HepG2 (cell line): ENCODE measurements around the gene CHN2. TPM values are rescaled to one million over a fixed set of nuclear protein-coding genes. Genes with fewer than 3 reads are reported as not detected.

Experiments
- ARHGAP35 ChIP-seq: sonication (generic); formaldehyde crosslinking; IDR thresholded peaks from 2 replicates; pipeline ENCODE4 v1.9.0; 2022; ENCODE audit warnings: mild to moderate bottlenecking, inconsistent platforms, moderate library complexity, missing genetic modification reagents, borderline replicate concordance
- ATF1 ChIP-seq: IDR thresholded peaks from 2 replicates; pipeline ENCODE4 v1.6.1; 2016; ENCODE audit warnings: mild to moderate bottlenecking, control low read depth
- BCL3 ChIP-seq: sonication (generic); formaldehyde crosslinking; IDR thresholded peaks from 2 replicates; pipeline ENCODE4 v1.5.1; 2020; ENCODE audit warnings: mild to moderate bottlenecking, missing genetic modification reagents, moderate library complexity
- BCL6 ChIP-seq: IDR thresholded peaks from 2 replicates; pipeline ENCODE4 v1.6.1; 2016; ENCODE audit warnings: missing genetic modification reagents, missing compliant biosample characterization
- CBX5 ChIP-seq: sonication (generic); formaldehyde crosslinking; IDR thresholded peaks from 2 replicates; pipeline ENCODE4 v1.4.0; 2020; ENCODE audit warnings: missing genetic modification reagents, borderline replicate concordance
- CENPBD1 ChIP-seq: sonication (generic); formaldehyde crosslinking; IDR thresholded peaks from 2 replicates; pipeline ENCODE4 v1.8.0; 2022; ENCODE audit warnings: missing genetic modification reagents, low read depth, mild to moderate bottlenecking, borderline replicate concordance
- ETV5 ChIP-seq: IDR thresholded peaks from 2 replicates; pipeline ENCODE4 v1.6.1; 2018; ENCODE audit warnings: missing biosample characterization, missing genetic modification reagents, inconsistent platforms, borderline replicate concordance
- HOXA7 ChIP-seq: sonication (generic); formaldehyde crosslinking; IDR thresholded peaks from 2 replicates; pipeline ENCODE4 v1.8.1; 2022; ENCODE audit warnings: mild to moderate bottlenecking, missing genetic modification reagents, moderate library complexity
- JUNB ChIP-seq: sonication (generic); formaldehyde crosslinking; IDR thresholded peaks from 2 replicates; pipeline ENCODE4 v1.8.0; 2022; ENCODE audit warnings: missing genetic modification reagents, mild to moderate bottlenecking, borderline replicate concordance
- KDM1A ChIP-seq: IDR thresholded peaks from 2 replicates; pipeline ENCODE4 v1.6.1; 2016; ENCODE audit warnings: missing compliant biosample characterization
- MAX ChIP-seq: IDR thresholded peaks from 2 replicates; pipeline ENCODE4 v1.6.1; 2012; ENCODE audit warnings: inconsistent platforms
- NCOA2 ChIP-seq: sonication (generic); formaldehyde crosslinking; IDR thresholded peaks from 2 replicates; pipeline ENCODE4 v1.8.0; 2022; ENCODE audit warnings: inconsistent platforms
- NR1H2 ChIP-seq: sonication (generic); formaldehyde crosslinking; IDR thresholded peaks from 2 replicates; pipeline ENCODE4 v1.8.1; 2022; ENCODE audit warnings: low read depth, missing genetic modification reagents, borderline replicate concordance
- RAD21 ChIP-seq: fragments of 450-650 bp; formaldehyde crosslinking; IDR thresholded peaks from 2 replicates; pipeline ENCODE4 v1.5.0; 2020; ENCODE audit warnings: mild to moderate bottlenecking
- RCOR2 ChIP-seq: IDR thresholded peaks from 2 replicates; pipeline ENCODE4 v1.6.1; 2016; ENCODE audit warnings: missing biosample characterization, missing genetic modification reagents
- RELA ChIP-seq: sonication (generic); formaldehyde crosslinking; IDR thresholded peaks from 2 replicates; pipeline ENCODE4 v1.4.0; 2020; ENCODE audit warnings: missing genetic modification reagents
- SMARCE1 ChIP-seq: fragments of 450-650 bp; IDR thresholded peaks from 2 replicates; pipeline ENCODE4 v1.6.1; 2017; ENCODE audit warnings: borderline replicate concordance
- SNAPC2 ChIP-seq: sonication (generic); formaldehyde crosslinking; IDR thresholded peaks from 2 replicates; pipeline ENCODE4 v1.8.1; 2022; ENCODE audit warnings: mild to moderate bottlenecking, missing genetic modification reagents
- TOE1 ChIP-seq: sonication (generic); formaldehyde crosslinking; IDR thresholded peaks from 2 replicates; pipeline ENCODE4 v1.4.0; 2020; ENCODE audit warnings: mild to moderate bottlenecking, missing genetic modification reagents
- U2AF1 ChIP-seq: fragments of 200-400 bp; formaldehyde crosslinking; optimal IDR thresholded peaks from 2 replicates; pipeline ENCODE3; 2017; ENCODE audit warnings: mild to moderate bottlenecking, low read depth, low read length
- ZNF205 ChIP-seq: IDR thresholded peaks from 2 replicates; pipeline ENCODE4 v1.6.1; 2018; ENCODE audit warnings: missing biosample characterization, missing genetic modification reagents
- ZNF263 ChIP-seq: sonication (generic); formaldehyde crosslinking; IDR thresholded peaks from 2 replicates; pipeline ENCODE4 v1.4.0; 2020; ENCODE audit warnings: missing genetic modification reagents
- ZNF530 ChIP-seq: sonication (generic); formaldehyde crosslinking; IDR thresholded peaks from 2 replicates; pipeline ENCODE4 v1.5.0; 2020; ENCODE audit warnings: low read depth, mild to moderate bottlenecking, missing genetic modification reagents
- ZNF562 ChIP-seq: sonication (generic); formaldehyde crosslinking; IDR thresholded peaks from 2 replicates; pipeline ENCODE4 v1.8.0; 2022; ENCODE audit warnings: missing genetic modification reagents, borderline replicate concordance
- ZNF572 ChIP-seq: sonication (generic); formaldehyde crosslinking; IDR thresholded peaks from 2 replicates; pipeline ENCODE4 v1.5.1; 2020; ENCODE audit warnings: mild to moderate bottlenecking, missing genetic modification reagents
- ZNF781 ChIP-seq: sonication (generic); formaldehyde crosslinking; IDR thresholded peaks from 2 replicates; pipeline ENCODE4 v1.5.1; 2020; ENCODE audit warnings: borderline replicate concordance, mild to moderate bottlenecking, missing genetic modification reagents; ENCODE audit errors: not compliant biosample characterization
- polyA plus RNA-seq, 8 experiments: library from polyadenylated mRNA; depleted of rRNA in 3 of 8; stranded (reverse) in 7 of 8; unstranded in 1 of 8; fragments of >200 nt; fragmentation: Illumina TruSeq in 4 of 8; extraction: Trizol in 4 of 8; gene quantifications; 2 replicates each; pipeline versions ENCODE4 v1.2.1 to v1.2.3, GENCODE V29; 2011 to 2016; ENCODE audit warnings: low read depth in 4 of 8, missing spikeins in 1 of 8, mixed read lengths in 1 of 8; ENCODE audit not compliant: insufficient read depth in 1 of 8
- total RNA-seq, 5 experiments: library from RNA; depleted of rRNA; stranded (reverse); fragments of >200 nt; fragmentation: Illumina TruSeq; extraction: Trizol; gene quantifications; 2 replicates each; pipeline ENCODE4 v1.2.3, GENCODE V29; 2016; ENCODE audit warnings: low read depth in 1 of 5
- TF ChIP-seq, protein P1 (sequence below): sonication (generic); formaldehyde crosslinking; IDR thresholded peaks from 2 replicates; pipeline ENCODE4 v1.4.0; 2020; ENCODE audit warnings: missing genetic modification reagents
- TF ChIP-seq, protein P2 (sequence below): sonication (generic); formaldehyde crosslinking; IDR thresholded peaks from 2 replicates; pipeline ENCODE4 v1.8.1; 2023; ENCODE audit warnings: mild to moderate bottlenecking, missing genetic modification reagents, borderline replicate concordance

Gene CHN2
- total and polyA plus RNA-seq, 2 of the 13 experiments (the other 11 are each of a cell fraction or from before 2014, with no cell fraction given) = 23.5 to 30.5 TPM

DNA sequence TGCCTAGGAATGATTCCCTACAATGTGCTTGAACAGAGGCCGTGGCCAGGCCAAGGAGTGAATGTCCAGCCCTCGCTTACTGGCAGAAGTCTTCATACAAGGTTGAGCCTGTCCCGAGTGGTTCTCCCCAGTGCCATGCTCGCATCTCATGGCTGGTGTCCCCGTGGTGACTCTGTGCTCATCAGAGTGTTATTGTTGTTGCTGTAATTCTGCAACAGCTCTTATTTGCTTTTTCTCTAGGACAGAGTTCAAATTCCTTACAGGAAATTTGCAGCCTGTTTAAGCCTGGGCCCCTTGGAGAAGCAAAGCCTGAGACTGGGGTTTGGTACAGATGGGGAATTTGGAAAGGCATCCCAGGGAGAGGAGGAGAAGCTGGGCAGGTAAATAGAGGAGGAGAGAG is 211.3 kb downstream of the CHN2 start (continued):
- TF ChIP-seq ZNF572 (CRISPR knock-in tag) (no peak; the same call in 1 of the 2 replicates), SMARCE1 (no peak), ZNF205 (no peak), NCOA2 (peak; percentile 74), JUNB (no peak), CENPBD1 (no peak), TOE1 (CRISPR knock-in tag) (no peak), MAX (peak; percentile 62), SNAPC2 (CRISPR knock-in tag) (no peak), ZNF562 (no peak), ZNF781 (CRISPR knock-in tag) (no peak), ATF1 (CRISPR knock-in tag) (no peak), RAD21 (no peak), ZNF263 (CRISPR knock-in tag) (no peak), U2AF1 (no peak), ARHGAP35 (CRISPR knock-in tag) (no peak), BCL3 (CRISPR knock-in tag) (no peak), KDM1A (CRISPR knock-in tag) (no peak), CBX5 (CRISPR knock-in tag) (no peak), ETV5 (peak; percentile 32; the same call in 1 of the 2 replicates), HOXA7 (CRISPR knock-in tag) (no peak), NR1H2 (CRISPR knock-in tag) (no peak), ZNF530 (CRISPR knock-in tag) (no peak), BCL6 (CRISPR knock-in tag) (peak; percentile 65), RCOR2 (CRISPR knock-in tag) (0 out of 2 replicates have a peak, but pooled peaks have one; percentile 59), RELA (CRISPR knock-in tag) (no peak)
- TF ChIP-seq, protein P1, sequence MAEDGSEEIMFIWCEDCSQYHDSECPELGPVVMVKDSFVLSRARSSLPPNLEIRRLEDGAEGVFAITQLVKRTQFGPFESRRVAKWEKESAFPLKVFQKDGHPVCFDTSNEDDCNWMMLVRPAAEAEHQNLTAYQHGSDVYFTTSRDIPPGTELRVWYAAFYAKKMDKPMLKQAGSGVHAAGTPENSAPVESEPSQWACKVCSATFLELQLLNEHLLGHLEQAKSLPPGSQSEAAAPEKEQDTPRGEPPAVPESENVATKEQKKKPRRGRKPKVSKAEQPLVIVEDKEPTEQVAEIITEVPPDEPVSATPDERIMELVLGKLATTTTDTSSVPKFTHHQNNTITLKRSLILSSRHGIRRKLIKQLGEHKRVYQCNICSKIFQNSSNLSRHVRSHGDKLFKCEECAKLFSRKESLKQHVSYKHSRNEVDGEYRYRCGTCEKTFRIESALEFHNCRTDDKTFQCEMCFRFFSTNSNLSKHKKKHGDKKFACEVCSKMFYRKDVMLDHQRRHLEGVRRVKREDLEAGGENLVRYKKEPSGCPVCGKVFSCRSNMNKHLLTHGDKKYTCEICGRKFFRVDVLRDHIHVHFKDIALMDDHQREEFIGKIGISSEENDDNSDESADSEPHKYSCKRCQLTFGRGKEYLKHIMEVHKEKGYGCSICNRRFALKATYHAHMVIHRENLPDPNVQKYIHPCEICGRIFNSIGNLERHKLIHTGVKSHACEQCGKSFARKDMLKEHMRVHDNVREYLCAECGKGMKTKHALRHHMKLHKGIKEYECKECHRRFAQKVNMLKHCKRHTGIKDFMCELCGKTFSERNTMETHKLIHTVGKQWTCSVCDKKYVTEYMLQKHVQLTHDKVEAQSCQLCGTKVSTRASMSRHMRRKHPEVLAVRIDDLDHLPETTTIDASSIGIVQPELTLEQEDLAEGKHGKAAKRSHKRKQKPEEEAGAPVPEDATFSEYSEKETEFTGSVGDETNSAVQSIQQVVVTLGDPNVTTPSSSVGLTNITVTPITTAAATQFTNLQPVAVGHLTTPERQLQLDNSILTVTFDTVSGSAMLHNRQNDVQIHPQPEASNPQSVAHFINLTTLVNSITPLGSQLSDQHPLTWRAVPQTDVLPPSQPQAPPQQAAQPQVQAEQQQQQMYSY (CRISPR knock-in tag) = no peak
- TF ChIP-seq, protein P2, sequence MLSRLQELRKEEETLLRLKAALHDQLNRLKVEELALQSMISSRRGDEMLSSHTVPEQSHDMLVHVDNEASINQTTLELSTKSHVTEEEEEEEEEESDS (CRISPR knock-in tag) = no peak
